ENCODE measurements around the gene PIK3CD.

PIK3CD gene

GRCh38 chr1:9766759-9767442 is 115.4 kb downstream of the PIK3CD start:
- no peak for TF ChIP-seq CTCF (IDR thresholded peaks at IDR 0.05)

GRCh38 chr1:9767964-9768668 is 116.6 kb downstream of the PIK3CD start:
- TF ChIP-seq CTCF (IDR thresholded peaks at IDR 0.05), result no peak

- TF ChIP-seq CTCF (IDR thresholded peaks at IDR 0.05), result no peak
These were observed 117.5 kb downstream of the PIK3CD start for GRCh38 chr1:9768983-9769382.

- TF ChIP-seq CTCF (IDR thresholded peaks at IDR 0.05), result no peak
These were observed 118.8 kb downstream of the PIK3CD start for GRCh38 chr1:9770298-9770697.

GRCh38 chr1:9774712-9775679 is 123.5 kb downstream of the PIK3CD start:
- TF ChIP-seq CTCF (IDR thresholded peaks at IDR 0.05), result no peak

GRCh38 chr1:9776685-9777084 is 125.2 kb downstream of the PIK3CD start:
- no peak for TF ChIP-seq CTCF (IDR thresholded peaks at IDR 0.05)

Measured in LNCAP (cell line).